ENCODE results near the gene KY. TPM values are rescaled to one million over a fixed set of nuclear protein-coding genes. Genes with fewer than 3 reads are reported as not detected.

KY gene
- total RNA-seq, 1 donor from 2014 or later, result not detected

DNA sequence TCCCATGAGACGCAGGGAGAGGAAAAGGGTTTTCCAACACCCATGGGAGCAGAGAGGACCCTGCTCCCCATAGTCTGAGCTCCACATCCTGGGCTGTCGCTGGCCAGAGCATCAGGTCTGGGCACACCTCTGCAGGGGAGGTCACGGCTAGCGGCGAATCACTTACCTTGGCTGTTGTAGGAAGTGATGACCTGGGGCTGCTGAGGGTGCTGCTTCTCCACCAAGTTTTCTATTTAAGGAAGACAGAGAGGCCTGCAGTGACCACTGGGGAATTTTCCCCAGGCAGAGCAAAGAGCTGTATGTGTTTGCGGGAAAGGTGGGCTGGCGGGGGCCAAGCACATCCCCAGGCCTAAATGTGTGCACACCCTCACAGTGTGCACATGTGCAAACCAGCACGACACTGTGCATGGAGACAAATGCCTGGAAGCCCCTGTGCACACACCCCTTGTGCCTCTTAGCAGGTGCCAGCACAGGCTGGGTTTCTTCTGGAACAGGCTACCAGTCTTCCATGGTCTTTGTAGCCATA, 7.6 kb downstream of the KY start:
- no peaks in the 10 kb centered on the region for H3K36me3 Mint-ChIP-seq
- no peak for TF ChIP-seq CTCF (IDR thresholded peaks at IDR 0.05; ENCODE audit: unreplicated experiment)
- DNase-seq (ENCODE audit: low spot score in 2 of 2, unreplicated experiment in 2 of 2), result peak in 1 of 2 experiments; percentile 24
- H3K4me3 Mint-ChIP-seq, result no peak overlapping the region
- no peaks in the 10 kb centered on the region for H3K9me3 Mint-ChIP-seq
- peaks cover 35% of the 10 kb centered on the region for H3K27me3 Mint-ChIP-seq (ENCODE audit: low read depth)
- no peak overlapping the region for H3K27ac Mint-ChIP-seq
- no peaks in the 10 kb centered on the region for H3K4me1 Mint-ChIP-seq

DNA sequence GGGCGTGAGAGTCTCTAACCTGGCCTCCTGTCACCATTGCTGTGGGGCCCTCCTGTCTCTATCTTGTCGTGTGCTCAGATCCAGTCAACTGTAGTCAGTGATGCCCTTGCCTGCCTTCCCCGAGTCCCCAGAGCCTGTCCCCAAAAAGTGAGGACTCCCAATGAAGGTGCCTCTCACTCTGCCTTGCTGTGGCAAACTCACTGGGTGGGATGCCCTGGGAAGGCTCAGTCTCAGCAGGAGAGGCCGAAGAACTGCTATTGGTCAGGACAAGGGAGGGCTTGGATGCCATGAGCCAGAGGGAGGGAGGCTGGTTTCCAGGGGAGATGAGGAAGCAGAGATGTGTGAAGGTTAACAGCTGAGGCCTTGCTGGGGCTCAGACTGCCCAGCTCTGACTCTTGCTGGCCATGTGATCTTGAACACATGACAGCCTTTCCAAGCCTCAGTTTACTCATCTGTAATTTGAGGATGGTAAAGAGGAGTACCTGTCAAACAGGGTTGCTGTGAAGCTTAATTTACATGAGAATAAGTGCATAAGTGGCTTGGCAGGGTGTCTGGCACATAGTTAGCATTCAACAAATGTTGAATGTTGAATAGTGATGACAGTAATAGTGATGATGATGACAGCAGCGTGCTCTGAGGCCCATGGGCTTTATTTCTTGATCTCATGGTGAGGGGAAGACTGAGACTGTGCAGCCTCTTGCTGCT, 8.2 kb downstream of the KY start:
- Mint-ChIP-seq H3K27me3 (ENCODE audit: low read depth) (peaks cover 29% of the 10 kb centered on the region), H3K36me3 (no peaks in the 10 kb centered on the region), H3K9me3 (no peaks in the 10 kb centered on the region), H3K4me3 (no peak overlapping the region), H3K4me1 (no peaks in the 10 kb centered on the region), H3K27ac (no peak overlapping the region)
- peak in 1 of 2 experiments; percentile 22 for DNase-seq (ENCODE audit: low spot score in 2 of 2, unreplicated experiment in 2 of 2)
- no peak for TF ChIP-seq CTCF (IDR thresholded peaks at IDR 0.05; ENCODE audit: unreplicated experiment)

DNA sequence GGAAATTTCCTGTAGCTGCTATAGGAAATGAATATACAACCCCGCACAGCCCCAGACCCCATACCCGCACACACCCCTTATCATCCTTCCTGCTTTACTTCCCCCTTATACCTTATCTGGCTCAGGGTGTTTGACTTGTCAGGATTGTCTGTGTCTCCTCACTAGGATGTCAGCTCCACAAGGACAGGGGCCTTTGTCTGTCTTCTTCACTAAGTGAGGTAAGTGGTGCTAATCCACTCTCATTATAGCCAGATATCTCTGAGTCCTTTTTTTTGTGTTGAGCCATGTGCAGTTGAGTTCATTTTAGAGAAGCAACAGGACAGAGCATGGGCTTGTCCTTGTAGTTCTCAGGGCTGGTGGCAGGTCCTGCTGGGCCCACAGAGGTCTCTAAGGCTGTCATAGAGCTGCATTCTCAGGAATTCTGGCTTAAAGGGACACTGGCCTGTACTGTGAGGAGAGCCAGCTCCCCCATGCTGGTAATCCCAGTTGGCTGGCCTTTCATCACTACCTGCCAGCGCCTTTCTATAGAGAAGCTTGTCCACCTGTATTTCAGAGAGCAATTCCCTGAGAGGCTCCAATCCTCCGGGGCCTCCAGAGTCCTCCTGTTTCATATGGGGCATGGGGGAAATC, 9.0 kb downstream of the KY start:
- TF ChIP-seq CTCF (IDR thresholded peaks at IDR 0.05; ENCODE audit: unreplicated experiment), result no peak
- H3K4me1 Mint-ChIP-seq, result no peaks in the 10 kb centered on the region
- no peaks in the 10 kb centered on the region for H3K9me3 Mint-ChIP-seq
- peaks cover 21% of the 10 kb centered on the region for H3K27me3 Mint-ChIP-seq (ENCODE audit: low read depth)
- H3K4me3 Mint-ChIP-seq, result no peak overlapping the region
- peak in 1 of 2 experiments; percentile 11 for DNase-seq (ENCODE audit: low spot score in 2 of 2, unreplicated experiment in 2 of 2)
- no peak overlapping the region for H3K27ac Mint-ChIP-seq
- H3K36me3 Mint-ChIP-seq, result no peaks in the 10 kb centered on the region

- TF ChIP-seq CTCF (IDR thresholded peaks at IDR 0.05; ENCODE audit: unreplicated experiment), result peak; percentile 30
- H3K4me3 Mint-ChIP-seq, result no peak overlapping the region
- H3K4me1 Mint-ChIP-seq, result no peaks in the 10 kb centered on the region
- peaks cover 13% of the 10 kb centered on the region for H3K27me3 Mint-ChIP-seq (ENCODE audit: low read depth)
- H3K27ac Mint-ChIP-seq, result no peak overlapping the region
- no peaks in the 10 kb centered on the region for H3K36me3 Mint-ChIP-seq
- peak in 1 of 2 experiments; percentile 39 for DNase-seq (ENCODE audit: low spot score in 2 of 2, unreplicated experiment in 2 of 2)
- no peaks in the 10 kb centered on the region for H3K9me3 Mint-ChIP-seq
These were observed 9.9 kb downstream of the KY start for GRCh38 chr3:134640872-134641470.

GRCh38 chr3:134640378-134640777, 10.4 kb downstream of the KY start:
- no peak overlapping the region for H3K4me3 Mint-ChIP-seq
- DNase-seq (ENCODE audit: low spot score in 2 of 2, unreplicated experiment in 2 of 2), result no peak
- H3K36me3 Mint-ChIP-seq, result no peaks in the 10 kb centered on the region
- H3K9me3 Mint-ChIP-seq, result no peaks in the 10 kb centered on the region
- no peak overlapping the region for H3K27ac Mint-ChIP-seq
- TF ChIP-seq CTCF (IDR thresholded peaks at IDR 0.05; ENCODE audit: unreplicated experiment), result no peak
- H3K4me1 Mint-ChIP-seq, result no peaks in the 10 kb centered on the region
- H3K27me3 Mint-ChIP-seq (ENCODE audit: low read depth), result peaks cover 7% of the 10 kb centered on the region

Measured in mesothelial cell of epicardium (in vitro differentiated cells).